Measurements from ENCODE around the gene TSR3.

DNA sequence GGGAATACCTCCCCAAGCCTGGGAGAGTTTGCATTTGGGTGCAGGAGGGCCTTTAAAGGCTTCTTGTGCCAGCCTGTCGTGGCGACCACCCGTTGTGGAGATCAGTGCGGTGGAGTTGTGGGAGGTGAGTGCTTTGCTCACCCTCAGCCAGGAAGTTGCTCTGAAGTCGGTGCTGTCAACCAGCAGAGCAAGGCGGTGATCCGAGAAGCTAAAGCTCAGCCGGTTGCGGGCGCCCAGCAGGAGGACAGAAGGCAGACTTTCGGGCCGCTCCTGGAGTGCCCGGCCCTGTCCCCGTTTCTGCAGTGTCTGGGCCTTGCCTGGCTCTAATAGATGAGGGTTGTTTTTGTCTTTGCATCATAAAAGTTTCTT, 40.9 kb downstream of the TSR3 start:
- TF ChIP-seq EZH2 (IDR thresholded peaks at IDR 0.05; ENCODE audit: insufficient read depth, poor library complexity, severe bottlenecking) (no peak), EZH2phosphoT487 (IDR thresholded peaks at IDR 0.05; ENCODE audit: insufficient read depth, low read depth) (no peak)

Measured in GM23248 (cell line).